Left ventricle myocardium inferior (tissue), 1 donor: ENCODE measurements around the gene NPAS2. TPM values are rescaled to one million over a fixed set of nuclear protein-coding genes. Genes with fewer than 3 reads are reported as not detected.

ENCODE experiments used
- DNase-seq: peaks from one replicate; pipeline ENCODE4 v3.0.0-alpha.2; 2020
- H3K27ac ChIP-seq: fragments of 200-600 bp; replicated peaks from 2 replicates; pipeline ENCODE4 v1.8.0; 2021
- H3K27me3 ChIP-seq: fragments of 200-600 bp; 2 replicates; pipeline ENCODE4 v1.8.0; 2021; ENCODE audit warnings: low read depth
- H3K36me3 ChIP-seq: fragments of 200-600 bp; 2 replicates; pipeline ENCODE4 v1.8.0; 2021
- H3K4me1 ChIP-seq: fragments of 200-600 bp; 2 replicates; pipeline ENCODE4 v1.8.0; 2021
- H3K4me3 ChIP-seq: fragments of 200-600 bp; 2 replicates; pipeline ENCODE4 v1.8.0; 2021; ENCODE audit warnings: mild to moderate bottlenecking, moderate library complexity
- H3K9me3 ChIP-seq: fragments of 200-600 bp; replicated peaks from 2 replicates; pipeline ENCODE4 v1.8.0; 2021
- CTCF ChIP-seq: fragments of 200-600 bp; IDR thresholded peaks from 2 replicates; pipeline ENCODE4 v1.8.0; 2021; ENCODE audit warnings: antibody characterized with exemption, mild to moderate bottlenecking, borderline replicate concordance
- intact Hi-C: fragments of 100-400 bp; cut with micrococcal nuclease; formaldehyde crosslinking; loops from one replicate; pipeline ENCODE4 v1.11.0; 2022
- total RNA-seq: library from RNA; stranded (reverse); fragmentation: NEBNext Ultra II Directional; extraction: Animal tissue kit (Norgen Biotek cat#: 25700); gene quantifications from one replicate; pipeline ENCODE4 v1.2.1, GENCODE V29; 2021
- donor health status: DM: no; HTN: yes; CAD: no; lungs with severe emphysema.

NPAS2 gene
- total RNA-seq, 1 donor from 2014 or later = 51.0 TPM

GRCh38 chr2:100978582-100979191 lies 158.7 kb downstream of the NPAS2 start:
- H3K36me3 ChIP-seq = peaks cover 70% of the 10 kb centered on the region
- no peaks in the 10 kb centered on the region for H3K9me3 ChIP-seq
- DNase-seq = no peak
- intact Hi-C loops = no loop called here
- no peaks in the 10 kb centered on the region for H3K27me3 ChIP-seq
- TF ChIP-seq CTCF = no peak
- peaks cover 1% of the 10 kb centered on the region for H3K4me1 ChIP-seq
- no peak overlapping the region for H3K4me3 ChIP-seq
- no peak overlapping the region for H3K27ac ChIP-seq

- peaks cover 4% of the 10 kb centered on the region for H3K4me1 ChIP-seq
- no peak for TF ChIP-seq CTCF
- no peaks in the 10 kb centered on the region for H3K9me3 ChIP-seq
- H3K4me3 ChIP-seq = no peak overlapping the region
- DNase-seq = no peak
- no peak overlapping the region for H3K27ac ChIP-seq
- peaks cover 57% of the 10 kb centered on the region for H3K36me3 ChIP-seq
- H3K27me3 ChIP-seq = no peaks in the 10 kb centered on the region
- intact Hi-C loops = no loop called here
Measured at GRCh38 chr2:100980046-100980445, 160.1 kb downstream of the NPAS2 start.

- peaks cover 4% of the 10 kb centered on the region for H3K4me1 ChIP-seq
- no peak for DNase-seq
- intact Hi-C loops = no loop called here
- no peaks in the 10 kb centered on the region for H3K9me3 ChIP-seq
- H3K36me3 ChIP-seq = peaks cover 48% of the 10 kb centered on the region
- H3K27me3 ChIP-seq = no peaks in the 10 kb centered on the region
- no peak overlapping the region for H3K4me3 ChIP-seq
- no peak overlapping the region for H3K27ac ChIP-seq
- TF ChIP-seq CTCF = no peak
Measured at GRCh38 chr2:100981011-100981410, 161.1 kb downstream of the NPAS2 start.

- peaks cover 34% of the 10 kb centered on the region for H3K36me3 ChIP-seq
- H3K27ac ChIP-seq = no peak overlapping the region
- no peak overlapping the region for H3K4me3 ChIP-seq
- H3K4me1 ChIP-seq = peaks cover 4% of the 10 kb centered on the region
- DNase-seq = no peak
- no peak for TF ChIP-seq CTCF
- no peaks in the 10 kb centered on the region for H3K27me3 ChIP-seq
- no peaks in the 10 kb centered on the region for H3K9me3 ChIP-seq
- intact Hi-C loops = no loop called here
Measured at GRCh38 chr2:100982431-100982861, 162.5 kb downstream of the NPAS2 start.

GRCh38 chr2:100983201-100983600 lies 163.3 kb downstream of the NPAS2 start:
- H3K36me3 ChIP-seq = peaks cover 34% of the 10 kb centered on the region
- no peaks in the 10 kb centered on the region for H3K9me3 ChIP-seq
- no peaks in the 10 kb centered on the region for H3K27me3 ChIP-seq
- no peak for TF ChIP-seq CTCF
- H3K4me3 ChIP-seq = no peak overlapping the region
- no peak for DNase-seq
- intact Hi-C loops = no loop called here
- H3K27ac ChIP-seq = no peak overlapping the region
- H3K4me1 ChIP-seq = peaks cover 4% of the 10 kb centered on the region
